GM19351 (cell line): ENCODE measurements around the gene FAM135A.
"Not testable (repeated sequence)": the region's sequence is repeated elsewhere in the genome, so short reads cannot be mapped to it uniquely, and the experiment has no call there.

Experiments used
- ATAC-seq: cut with Tn5 transposase; IDR thresholded peaks from one replicate; pipeline ENCODE4 v1.9.1; 2021; ENCODE audit warnings: mild to moderate bottlenecking, moderate library complexity; ENCODE audit not compliant: unreplicated experiment

The FAM135A gene

DNA sequence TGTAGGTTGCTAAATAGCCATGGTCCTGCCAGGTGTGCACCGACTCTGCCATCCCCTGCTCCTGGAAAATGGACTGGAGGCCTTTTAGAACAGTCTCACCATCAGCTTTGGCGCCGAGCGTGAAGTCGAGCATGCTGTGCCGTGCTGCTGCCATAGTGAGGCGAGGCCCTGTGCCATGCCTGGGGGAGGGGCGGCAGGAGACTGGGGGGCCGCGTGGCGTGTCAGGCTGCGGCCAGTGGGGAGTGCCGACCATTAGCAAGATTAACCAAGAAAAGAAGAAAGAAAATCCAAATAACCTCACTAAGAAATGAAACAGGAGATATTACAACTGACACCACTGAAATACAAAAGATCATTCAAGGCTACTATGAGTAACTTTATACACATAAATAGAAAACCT is 195.9 kb downstream of the FAM135A start:
- not testable (repeated sequence) for ATAC-seq
